CD4-positive, alpha-beta T cell treated with Interleukin-4 for 1 hour (primary cell): ENCODE data around the gene CD82.

Experiments
- DNase-seq, 2 donors: peaks; one replicate each; pipeline ENCODE4 v3.0.0-alpha.2; 2020 to 2022

Gene CD82

GRCh38 chr11:44605068-44605708 lies 39.7 kb downstream of the CD82 start:
- DNase-seq, result no peak

GRCh38 chr11:44605965-44606364 lies 40.5 kb downstream of the CD82 start:
- no peak for DNase-seq

GRCh38 chr11:44606472-44606871 lies 41.0 kb downstream of the CD82 start:
- no peak for DNase-seq

- DNase-seq, result no peak
Observed at GRCh38 chr11:44607319-44607962, 42.0 kb downstream of the CD82 start.

GRCh38 chr11:44607987-44608386 lies 42.5 kb downstream of the CD82 start:
- no peak for DNase-seq

- DNase-seq, result no peak
Observed at GRCh38 chr11:44608651-44608990, 43.2 kb downstream of the CD82 start.

- peak; percentile 41 to 78 for DNase-seq
Observed at GRCh38 chr11:44608991-44609782, 43.7 kb downstream of the CD82 start.

- no peak for DNase-seq
Observed at GRCh38 chr11:44609783-44610155, 44.3 kb downstream of the CD82 start.

GRCh38 chr11:44610186-44610955 lies 44.9 kb downstream of the CD82 start:
- DNase-seq, result no peak

GRCh38 chr11:44611088-44611487 lies 45.6 kb downstream of the CD82 start:
- no peak for DNase-seq

- peak; percentile 80 to 84 for DNase-seq
Observed at GRCh38 chr11:44611687-44612434, 46.4 kb downstream of the CD82 start.

- DNase-seq, result no peak
Observed at GRCh38 chr11:44613153-44613552, 47.7 kb downstream of the CD82 start.

GRCh38 chr11:44614281-44614775 lies 48.9 kb downstream of the CD82 start:
- no peak for DNase-seq

GRCh38 chr11:44615041-44615755 lies 49.7 kb downstream of the CD82 start:
- DNase-seq, result no peak

GRCh38 chr11:44615913-44616791 lies 50.7 kb downstream of the CD82 start:
- no peak for DNase-seq

GRCh38 chr11:44617671-44618461 lies 52.4 kb downstream of the CD82 start:
- no peak for DNase-seq

- DNase-seq, result no peak
Observed at GRCh38 chr11:44618561-44619425, 53.3 kb downstream of the CD82 start.

GRCh38 chr11:44620328-44620725 lies 54.9 kb downstream of the CD82 start:
- DNase-seq, result peak in 1 of 2 donors; percentile 8
